GM19397 (cell line): ENCODE data around the gene SLC7A8.

Experiments
- ATAC-seq: cut with Tn5 transposase; IDR thresholded peaks from one replicate; pipeline ENCODE4 v1.9.1; 2021; ENCODE audit warnings: mild to moderate bottlenecking, moderate library complexity; ENCODE audit not compliant: unreplicated experiment

Gene SLC7A8

DNA sequence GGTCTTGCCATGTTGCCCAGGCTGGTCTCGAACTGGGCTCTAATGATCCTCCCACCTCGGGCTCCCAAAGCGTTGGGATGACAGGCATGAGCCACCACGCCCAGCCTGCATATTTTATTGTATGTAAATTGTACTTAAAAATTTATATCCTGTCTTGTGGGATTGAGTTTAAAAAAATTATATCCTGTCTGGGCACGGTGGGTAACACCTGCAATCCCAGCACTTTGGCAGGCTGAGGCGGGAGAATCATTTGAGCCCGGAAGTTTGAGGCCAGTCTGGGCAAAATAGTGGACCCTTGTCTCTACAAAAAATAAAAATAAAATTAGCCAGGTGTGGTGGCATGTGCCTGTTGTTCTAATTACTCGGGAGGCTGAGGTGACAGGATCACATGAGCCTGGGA lies 50.5 kb downstream of the SLC7A8 start:
- no peak for ATAC-seq

GRCh38 chr14:23131482-23131881 lies 52.0 kb downstream of the SLC7A8 start:
- no peak for ATAC-seq

GRCh38 chr14:23130871-23131270 lies 52.6 kb downstream of the SLC7A8 start:
- ATAC-seq: no peak

DNA sequence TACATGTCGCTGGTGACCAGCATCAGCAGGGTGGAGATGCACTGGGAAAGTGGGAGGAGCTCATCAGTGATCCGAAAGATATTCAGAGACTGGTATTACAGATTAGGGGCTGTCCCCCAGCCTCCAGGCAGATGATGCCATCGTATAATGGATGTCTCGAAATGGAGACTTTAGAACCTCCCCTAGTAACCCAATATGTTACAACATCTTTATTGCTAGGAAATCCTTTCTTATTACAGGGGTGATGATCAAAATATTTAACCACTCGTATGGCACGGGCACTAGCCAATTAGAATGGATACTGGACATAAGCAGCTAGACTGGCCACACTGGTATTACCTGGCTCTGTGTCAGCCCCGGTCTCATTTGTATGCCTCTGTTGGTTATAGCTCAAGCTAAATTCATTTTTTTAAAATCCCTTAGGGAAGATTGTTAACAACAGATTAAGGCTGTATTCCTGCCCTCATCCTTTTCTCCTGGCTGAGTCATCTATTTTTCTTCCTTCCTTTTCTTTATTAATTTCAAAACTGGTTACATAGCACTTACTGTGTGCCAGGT lies 53.6 kb downstream of the SLC7A8 start:
- no peak for ATAC-seq

- ATAC-seq: no peak
Observed at GRCh38 chr14:23128969-23129758, 54.3 kb downstream of the SLC7A8 start.

GRCh38 chr14:23127861-23128260 lies 55.6 kb downstream of the SLC7A8 start:
- ATAC-seq: no peak

GRCh38 chr14:23126548-23127278 lies 56.7 kb downstream of the SLC7A8 start:
- no peak for ATAC-seq

GRCh38 chr14:23125933-23126524 lies 57.4 kb downstream of the SLC7A8 start:
- ATAC-seq: no peak

DNA sequence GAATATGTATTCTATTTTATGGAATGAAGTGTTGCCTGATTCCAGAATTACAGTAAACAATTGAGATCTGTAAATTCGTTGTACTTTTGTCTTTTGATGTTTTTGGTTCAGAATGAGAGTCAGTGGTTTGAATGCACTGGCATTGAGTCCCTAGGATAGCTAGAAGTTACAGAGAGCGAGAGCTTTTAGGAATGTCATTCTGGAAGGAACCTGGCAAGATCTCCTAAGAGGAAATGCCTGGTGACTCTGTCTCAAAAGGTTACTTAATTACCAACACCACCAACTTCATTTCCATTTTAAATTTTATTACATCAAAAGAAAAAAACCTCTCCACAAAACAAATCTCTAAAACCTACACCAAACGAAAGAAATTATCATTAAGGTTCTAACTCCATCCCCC lies 58.4 kb downstream of the SLC7A8 start:
- no peak for ATAC-seq

- no peak for ATAC-seq
Observed at GRCh38 chr14:23124337-23124954, 59.0 kb downstream of the SLC7A8 start.

DNA sequence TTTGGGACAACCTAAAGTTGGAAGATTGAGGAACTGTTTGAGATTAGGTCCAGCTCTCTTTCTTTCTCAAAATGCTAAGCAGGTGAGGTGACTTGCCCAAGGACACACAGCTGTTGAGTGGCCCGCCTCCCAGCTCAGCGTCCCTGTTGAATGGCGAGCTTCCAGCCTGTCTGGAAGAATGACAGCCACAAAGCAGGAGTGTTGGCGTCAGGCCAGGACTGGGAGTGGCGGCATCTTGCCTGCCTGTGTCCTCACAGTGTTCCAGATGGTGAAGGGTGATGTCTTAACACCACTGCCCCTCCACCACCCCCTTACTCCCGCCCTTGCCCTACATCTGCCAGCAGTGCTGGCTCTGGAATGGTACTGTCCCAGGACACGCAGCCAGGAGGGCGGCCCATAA lies 60.0 kb downstream of the SLC7A8 start:
- no peak for ATAC-seq

GRCh38 chr14:23122086-23122485 lies 61.4 kb downstream of the SLC7A8 start:
- no peak for ATAC-seq

- no peak for ATAC-seq
Observed at GRCh38 chr14:23121361-23121771, 62.1 kb downstream of the SLC7A8 start.

- peak; percentile 61 for ATAC-seq
Observed at GRCh38 chr14:23120541-23121251, 62.8 kb downstream of the SLC7A8 start.

DNA sequence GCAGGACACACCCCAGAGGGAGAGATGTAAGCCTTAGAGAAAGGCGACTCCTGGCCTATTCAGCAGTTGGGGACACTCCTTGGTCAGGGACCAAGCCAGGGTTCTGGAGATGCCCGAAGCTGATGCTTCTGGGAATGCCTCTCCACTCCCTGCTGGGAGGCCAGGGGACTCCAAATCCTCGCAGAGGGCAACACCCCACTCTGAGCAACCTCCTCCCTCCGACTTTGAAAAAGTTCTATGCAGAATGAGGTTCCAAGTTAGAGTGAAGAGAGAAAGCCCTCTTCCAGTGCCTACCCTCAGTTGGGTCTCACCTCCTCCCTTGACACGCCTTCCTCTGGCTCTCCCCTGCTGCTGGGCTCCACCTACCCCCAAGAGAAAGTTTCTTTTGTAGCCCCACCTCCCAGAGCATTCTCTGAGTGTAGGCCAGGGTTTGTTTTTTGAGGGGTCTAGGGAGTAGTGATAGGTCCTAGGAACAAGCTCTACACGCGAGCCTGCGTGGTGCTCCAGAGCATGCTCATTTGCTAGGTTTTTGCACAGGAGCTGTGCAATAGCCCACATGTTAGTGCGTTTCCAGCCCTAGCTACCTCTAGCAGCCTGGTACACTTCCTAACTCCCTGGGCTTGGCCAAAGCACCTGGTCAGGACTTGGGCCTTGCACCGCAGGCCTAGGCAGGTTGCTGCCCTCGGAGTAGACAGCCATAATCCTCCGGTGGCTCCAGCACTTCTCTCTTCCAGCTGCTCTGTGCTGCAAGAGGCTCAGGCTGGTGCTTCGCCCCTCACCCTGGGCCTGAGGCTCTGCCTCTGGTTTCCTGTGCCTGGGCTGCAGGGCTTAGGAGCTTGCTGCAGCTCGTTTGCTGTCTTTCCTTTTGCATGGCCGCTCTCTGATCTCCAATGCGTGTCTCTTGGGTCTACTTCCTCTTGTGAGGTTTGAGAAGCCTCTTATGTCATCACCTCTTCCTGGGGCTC lies 63.8 kb downstream of the SLC7A8 start:
- ATAC-seq: no peak

- no peak for ATAC-seq
Observed at GRCh38 chr14:23118506-23119362, 64.7 kb downstream of the SLC7A8 start, which contains the start of gene CEBPE. TSS of gene CEBPE (minus strand) at chr14:23119255. CDS start at chr14:23119091, 164 bp downstream.

- ATAC-seq: no peak
Observed at GRCh38 chr14:23117371-23118020, 66.0 kb downstream of the SLC7A8 start.

GRCh38 chr14:23115918-23116317 lies 67.5 kb downstream of the SLC7A8 start:
- ATAC-seq: no peak
